Kidney (tissue), 14 donors: ENCODE results near the gene AJAP1. TPM values are rescaled to one million over a fixed set of nuclear protein-coding genes. Genes with fewer than 3 reads are reported as not detected.

Source experiments
- DNase-seq, 5 donors: peaks; one replicate each; pipeline ENCODE4 v3.0.0-alpha.2; 2013 to 2020
- FAIRE-seq: peaks from 2 replicates; lab custom pipeline; 2012; peaks lifted over from hg19 to GRCh38; lab: Jason Lieb, UNC
- H3K27ac ChIP-seq, 2 donors: one replicate each; pipeline ENCODE4 v1.7.0; 2013; ENCODE audit warnings: low read depth in 2 of 2, low read length in 2 of 2, inconsistent platforms in 1 of 2
- H3K27me3 ChIP-seq: one replicate; pipeline ENCODE4 v1.7.1; 2013; ENCODE audit warnings: low read length, inconsistent platforms; ENCODE audit not compliant: control insufficient read depth, insufficient read depth
- H3K36me3 ChIP-seq, 3 donors: one replicate each; pipeline versions ENCODE4 v1.7.0 to v1.7.1; 2013; ENCODE audit warnings: low read length in 3 of 3, control low read depth in 1 of 3, inconsistent platforms in 1 of 3; ENCODE audit not compliant: insufficient read depth in 3 of 3, control insufficient read depth in 2 of 3
- H3K4me1 ChIP-seq, 3 donors: one replicate each; pipeline versions ENCODE4 v1.7.0 to v1.7.1; 2013; ENCODE audit warnings: low read length in 3 of 3, inconsistent platforms in 1 of 3, low read depth in 1 of 3; ENCODE audit not compliant: control insufficient read depth in 2 of 3, insufficient read depth in 2 of 3
- H3K4me3 ChIP-seq, 3 donors: one replicate each; pipeline versions ENCODE4 v1.7.0 to v1.8.1; 2013; ENCODE audit warnings: low read length in 3 of 3, control low read depth in 1 of 3, inconsistent platforms in 1 of 3
- H3K9ac ChIP-seq, 3 donors: one replicate each; pipeline versions ENCODE4 v1.7.0 to v1.7.1; 2013; ENCODE audit warnings: low read length in 3 of 3, control low read depth in 1 of 3, inconsistent platforms in 1 of 3
- H3K9me3 ChIP-seq, 3 donors: one replicate each; pipeline versions ENCODE4 v1.7.0 to v1.7.1; 2013; ENCODE audit warnings: low read length in 3 of 3, control low read depth in 1 of 3, inconsistent platforms in 1 of 3; ENCODE audit not compliant: control insufficient read depth in 2 of 3, insufficient read depth in 1 of 3
- CTCF ChIP-seq: IDR thresholded peaks from 3 replicates; pipeline ENCODE4 v1.5.1; 2012; ENCODE audit warnings: mild to moderate bottlenecking, moderate library complexity, borderline replicate concordance; ENCODE audit not compliant: insufficient read depth; ENCODE audit errors: extremely low read depth
- intact Hi-C: fragments of 100-400 bp; cut with DNase I; formaldehyde crosslinking; loops from one replicate; pipeline ENCODE4 v1.11.1; 2022
- polyA plus RNA-seq: library from polyadenylated mRNA; stranded (reverse); fragments of 350-450 nt; fragmentation: Illumina TruSeq; extraction: RNeasy Lipid Tissue Mini Kit (QIAGEN cat#74804); gene quantifications from one replicate; pipeline ENCODE4 v1.2.3, GENCODE V29; 2014; ENCODE audit warnings: low read depth, low replicate concordance; ENCODE audit not compliant: insufficient read depth
- total RNA-seq: library from RNA; stranded (reverse); fragmentation: NEBNext Ultra II Directional; extraction: Animal tissue kit (Norgen Biotek cat#: 25700); gene quantifications from one replicate; pipeline ENCODE4 v1.2.1, GENCODE V29; 2021
- donor health status: control.
- donor health status: control.
- donor health status: control.
- donor health status: control.
- donor health status: control.
- donor health status: DM: yes; HTN: yes; CAD: no.
- donor health status: Normal renal cell carcinoma (clear cell type).

Gene AJAP1
- total and polyA plus RNA-seq, 2 donors from 2014 or later: 2.7 to 5.5 TPM

GRCh38 chr1:4728319-4729089 lies 74.1 kb downstream of the AJAP1 start:
- Histone ChIP-seq H3K9me3 (no peaks in the 10 kb centered on the region), H3K27ac (no peak overlapping the region), H3K9ac (no peak overlapping the region), H3K4me3 (no peak overlapping the region), H3K4me1 (no peaks in the 10 kb centered on the region), H3K27me3 (no peaks in the 10 kb centered on the region), H3K36me3 (no peaks in the 10 kb centered on the region)
- FAIRE-seq (no peak), DNase-seq (peak in 1 of 5 donors; percentile 55)
- intact Hi-C loops: no loop called here
- TF ChIP-seq CTCF: no peak

GRCh38 chr1:4729090-4729471 lies 74.7 kb downstream of the AJAP1 start:
- Histone ChIP-seq H3K9me3 (no peaks in the 10 kb centered on the region), H3K9ac (no peak overlapping the region), H3K27ac (no peak overlapping the region), H3K36me3 (no peaks in the 10 kb centered on the region), H3K27me3 (no peaks in the 10 kb centered on the region), H3K4me1 (no peaks in the 10 kb centered on the region), H3K4me3 (no peak overlapping the region)
- intact Hi-C loops: no loop called here
- DNase-seq (peak in 1 of 5 donors; percentile 68), FAIRE-seq (no peak)
- no peak for TF ChIP-seq CTCF

- Histone ChIP-seq H3K4me1 (no peaks in the 10 kb centered on the region), H3K9ac (no peak overlapping the region), H3K27ac (no peak overlapping the region), H3K27me3 (no peaks in the 10 kb centered on the region), H3K9me3 (no peaks in the 10 kb centered on the region), H3K36me3 (no peaks in the 10 kb centered on the region), H3K4me3 (no peak overlapping the region)
- DNase-seq (peak in 2 of 5 donors; percentile 24 to 25), FAIRE-seq (no peak)
- no peak for TF ChIP-seq CTCF
- intact Hi-C loops: no loop called here
Measured at GRCh38 chr1:4730078-4730477, 75.7 kb downstream of the AJAP1 start.
